Mononuclear cell (primary cell): ENCODE data around the gene SLIT1. TPM values are rescaled to one million over a fixed set of nuclear protein-coding genes. Genes with fewer than 3 reads are reported as not detected.
"Not testable (repeated sequence)": the region's sequence is repeated elsewhere in the genome, so short reads cannot be mapped to it uniquely, and the experiment has no call there.

Source experiments
- H3K27me3 ChIP-seq: 2 replicates; pipeline ENCODE4 v1.6.0; 2011; ENCODE audit warnings: low read length, control low read depth; ENCODE audit not compliant: insufficient read depth
- H3K4me1 ChIP-seq: 2 replicates; pipeline ENCODE4 v1.5.1; 2011; ENCODE audit warnings: mild to moderate bottlenecking, low read length, control low read depth; ENCODE audit not compliant: insufficient read depth
- H3K4me3 ChIP-seq: 2 replicates; pipeline ENCODE4 v1.5.1; 2011; ENCODE audit warnings: mild to moderate bottlenecking, low read length, moderate library complexity
- H3K9me3 ChIP-seq: 2 replicates; pipeline ENCODE4 v1.5.1; 2011; ENCODE audit warnings: low read depth, mild to moderate bottlenecking, control low read depth, low read length
- total RNA-seq: library from RNA; depleted of rRNA; stranded (reverse); fragments of >200 nt; gene quantifications from one replicate; pipeline ENCODE4 v1.2.3, GENCODE V29; 2012

Gene SLIT1
- total RNA-seq, 1 donor, result 0.10 TPM

DNA sequence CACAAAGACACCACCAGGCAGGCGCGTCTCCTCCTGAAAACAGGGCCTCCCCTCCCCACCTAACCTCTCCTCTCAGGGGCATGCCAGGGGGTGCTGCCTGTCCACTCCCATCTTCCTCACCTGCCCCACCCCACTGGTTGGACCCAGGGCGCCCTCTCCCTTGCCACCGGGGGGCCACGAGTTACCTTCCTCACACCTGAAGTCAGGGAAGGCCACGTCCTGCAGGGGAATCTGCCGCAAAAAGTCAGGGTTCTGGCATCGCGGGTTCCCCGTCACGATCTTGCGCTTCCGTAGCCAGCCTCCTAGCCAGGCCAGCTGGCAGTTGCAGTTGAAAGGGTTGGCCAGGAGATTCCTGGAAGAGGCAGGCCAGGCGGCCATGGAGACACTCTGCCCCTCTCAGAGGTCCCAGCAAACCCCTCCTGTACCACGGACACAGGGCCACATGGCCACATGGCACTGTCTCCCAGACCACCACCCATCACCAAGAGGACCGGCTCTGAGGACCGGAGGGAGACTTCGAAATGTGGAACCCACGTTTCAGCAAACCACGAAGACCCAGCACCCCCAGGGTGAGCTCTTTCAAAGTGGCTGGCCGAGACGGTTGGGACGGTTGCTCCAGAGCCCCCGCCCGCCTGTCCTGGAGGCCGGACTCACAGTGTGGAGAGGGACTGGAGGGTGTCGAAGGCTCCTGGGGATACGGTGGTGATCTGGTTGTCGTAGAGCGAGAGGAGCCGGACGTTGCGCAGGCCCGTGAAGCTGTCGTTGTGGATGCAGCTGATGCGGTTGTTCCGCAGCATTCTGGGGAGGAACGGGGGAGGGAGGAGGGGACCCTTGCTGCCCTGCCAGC is 142.8 kb downstream of the SLIT1 start:
- no peaks in the 10 kb centered on the region for H3K27me3 ChIP-seq
- H3K4me1 ChIP-seq, result peaks cover 2% of the 10 kb centered on the region
- no peak overlapping the region for H3K4me3 ChIP-seq
- H3K9me3 ChIP-seq, result no peaks in the 10 kb centered on the region

DNA sequence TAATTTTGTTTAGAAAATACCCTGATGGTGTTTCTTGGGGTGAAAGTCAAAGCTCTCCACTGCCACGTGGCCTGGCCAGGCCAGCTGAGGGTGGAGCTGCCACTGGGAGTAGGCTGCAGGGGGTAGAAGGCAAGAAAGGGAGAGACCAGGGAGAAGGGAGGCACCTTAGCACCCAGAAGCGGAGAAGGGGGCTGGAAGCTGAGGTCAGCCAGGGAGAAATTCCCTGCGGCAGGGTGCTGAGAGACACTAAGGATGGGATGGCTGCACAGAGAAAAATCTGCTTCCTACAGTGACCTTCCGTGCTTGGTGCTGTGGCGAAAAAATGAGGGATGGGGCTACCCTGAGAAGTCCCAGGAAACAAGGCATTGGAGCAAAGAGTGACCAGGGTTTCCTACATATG is 143.7 kb downstream of the SLIT1 start:
- H3K4me3 ChIP-seq, result no peak overlapping the region
- H3K9me3 ChIP-seq, result no peaks in the 10 kb centered on the region
- no peaks in the 10 kb centered on the region for H3K27me3 ChIP-seq

GRCh38 chr10:97040706-97041105 is 145.1 kb downstream of the SLIT1 start:
- Histone ChIP-seq H3K4me3 (no peak overlapping the region), H3K27me3 (no peaks in the 10 kb centered on the region), H3K4me1 (peaks cover 4% of the 10 kb centered on the region), H3K9me3 (no peaks in the 10 kb centered on the region)

More for the DNA sequence above, 143.7 kb downstream of the SLIT1 start:
- H3K4me1 ChIP-seq, result peaks cover 4% of the 10 kb centered on the region

DNA sequence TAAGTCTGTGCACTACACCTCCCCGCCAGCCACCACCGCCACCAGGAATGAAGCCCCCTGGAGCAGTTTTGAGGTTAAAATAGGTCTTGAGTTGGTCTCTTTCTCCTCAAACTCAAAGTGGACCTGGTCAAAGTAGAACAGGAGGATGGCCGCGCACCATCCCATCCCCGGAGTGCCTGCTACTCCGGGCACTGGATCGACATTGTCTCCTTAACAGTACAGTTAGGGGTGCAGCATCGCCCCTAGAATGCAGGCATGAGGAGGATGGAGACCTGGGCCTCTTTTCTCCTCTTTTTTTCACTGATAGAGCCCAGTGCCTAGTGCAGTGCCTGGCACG is 145.5 kb downstream of the SLIT1 start:
- no peaks in the 10 kb centered on the region for H3K9me3 ChIP-seq
- no peak overlapping the region for H3K4me3 ChIP-seq
- no peaks in the 10 kb centered on the region for H3K27me3 ChIP-seq
- peaks cover 4% of the 10 kb centered on the region for H3K4me1 ChIP-seq

DNA sequence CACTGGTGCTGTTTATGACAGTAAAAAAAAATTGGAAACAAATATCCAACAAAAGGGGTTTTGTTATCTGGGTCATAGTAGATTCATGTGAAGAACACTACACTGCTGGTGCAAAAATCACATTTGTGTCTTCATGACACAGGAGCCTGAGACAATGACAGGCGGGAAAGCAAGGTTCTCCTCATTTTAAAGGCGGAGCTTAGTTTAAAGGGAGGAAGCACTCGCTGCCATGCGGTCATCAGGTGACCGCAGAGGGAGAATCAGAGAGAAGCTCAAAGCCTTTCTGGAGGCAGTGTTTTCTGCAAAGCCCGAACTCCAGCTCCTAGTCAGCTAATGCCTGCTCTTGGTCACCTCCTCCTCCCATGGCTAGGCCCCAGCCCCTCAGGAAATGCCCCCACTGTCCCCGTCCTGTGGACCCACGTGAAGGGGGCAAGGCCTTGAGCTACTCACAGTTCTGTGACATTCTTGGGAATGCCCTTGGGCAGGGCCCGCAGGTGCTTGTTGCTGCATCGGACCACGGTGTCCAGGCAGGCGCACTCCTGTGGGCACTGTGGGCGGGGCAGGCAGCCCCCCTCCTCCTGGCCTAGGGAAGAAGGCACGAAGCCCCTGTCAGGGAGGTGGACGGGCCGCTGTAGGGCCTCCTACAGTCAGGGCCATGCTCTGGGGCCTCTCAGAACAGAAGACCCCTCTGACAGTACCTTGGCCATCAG is 146.1 kb downstream of the SLIT1 start:
- H3K4me3 ChIP-seq, result no peak overlapping the region
- no peaks in the 10 kb centered on the region for H3K27me3 ChIP-seq

GRCh38 chr10:97038688-97039087 is 147.1 kb downstream of the SLIT1 start:
- H3K27me3 ChIP-seq, result no peaks in the 10 kb centered on the region
- H3K4me1 ChIP-seq, result peaks cover 4% of the 10 kb centered on the region
- no peaks in the 10 kb centered on the region for H3K9me3 ChIP-seq
- H3K4me3 ChIP-seq, result no peak overlapping the region

More for the DNA sequence above, 146.1 kb downstream of the SLIT1 start:
- peaks cover 4% of the 10 kb centered on the region for H3K4me1 ChIP-seq
- H3K9me3 ChIP-seq, result no peaks in the 10 kb centered on the region

GRCh38 chr10:97037365-97038361 is 148.1 kb downstream of the SLIT1 start:
- no peaks in the 10 kb centered on the region for H3K27me3 ChIP-seq
- peaks cover 4% of the 10 kb centered on the region for H3K4me1 ChIP-seq
- peak overlapping the region; percentile 31 for H3K4me3 ChIP-seq

DNA sequence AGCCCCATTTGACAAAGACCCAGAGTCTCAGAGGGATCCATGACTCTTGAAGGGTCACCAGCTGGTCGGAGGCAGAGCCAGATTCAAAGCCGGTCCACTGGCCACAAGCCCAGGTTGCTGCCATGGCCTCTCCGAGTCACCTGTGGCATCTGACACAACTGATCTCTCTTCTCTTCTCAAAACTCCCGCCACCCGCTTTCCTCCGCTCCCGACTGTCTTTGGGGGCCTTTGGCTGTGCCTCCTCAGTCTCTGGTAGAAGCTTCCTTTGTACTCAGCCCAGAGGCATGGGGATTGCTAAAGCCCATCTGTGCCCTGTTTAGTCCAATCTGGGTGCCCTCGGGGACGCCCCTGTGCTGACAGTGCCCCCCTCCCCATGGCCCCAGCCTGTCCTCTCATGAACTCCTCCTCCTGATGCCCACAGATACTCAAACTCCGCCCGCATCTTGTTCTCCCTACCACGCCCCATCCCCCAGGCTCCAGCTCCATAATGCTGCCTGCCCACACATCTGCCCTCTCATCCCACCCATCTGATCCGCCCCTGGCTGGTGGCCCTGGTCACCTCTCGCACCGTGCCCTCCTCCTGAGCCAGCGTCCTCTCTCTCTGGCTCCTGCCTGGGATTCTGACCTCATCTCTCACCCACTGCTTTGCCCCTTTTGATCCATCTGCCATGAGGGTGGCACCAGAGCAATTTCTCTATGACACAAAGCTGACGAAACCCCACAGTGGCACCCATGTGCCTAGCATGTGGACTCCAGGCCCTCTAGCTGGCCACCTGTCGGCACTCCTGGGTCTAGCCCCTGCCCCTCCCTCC is 150.6 kb downstream of the SLIT1 start:
- no peak overlapping the region for H3K4me3 ChIP-seq
- peaks cover 4% of the 10 kb centered on the region for H3K4me1 ChIP-seq
- no peaks in the 10 kb centered on the region for H3K9me3 ChIP-seq
- H3K27me3 ChIP-seq, result no peaks in the 10 kb centered on the region

More at GRCh38 chr10:97037365-97038361, 148.1 kb downstream of the SLIT1 start:
- H3K9me3 ChIP-seq, result no peaks in the 10 kb centered on the region

DNA sequence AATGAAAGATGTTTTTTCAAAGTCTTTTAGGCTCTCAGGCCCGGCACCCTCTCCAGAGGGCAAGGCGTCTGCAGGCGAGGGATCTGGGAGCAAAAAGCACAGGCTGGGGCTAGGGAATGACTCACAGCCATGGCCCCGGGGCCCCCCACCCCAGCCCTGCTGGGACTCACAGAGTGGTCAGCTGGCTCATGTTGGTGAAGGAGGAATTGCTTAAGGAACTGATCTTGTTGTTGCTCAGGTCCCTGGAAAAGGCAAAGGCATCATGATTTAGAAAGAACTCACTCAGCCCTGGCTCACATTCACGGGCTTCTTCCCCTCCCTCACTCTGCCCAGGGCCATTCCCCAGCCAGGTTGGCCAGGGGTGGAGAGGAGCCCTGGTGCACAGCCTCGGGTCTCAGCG is 151.5 kb downstream of the SLIT1 start:
- H3K4me3 ChIP-seq, result no peak overlapping the region
- peaks cover 4% of the 10 kb centered on the region for H3K4me1 ChIP-seq
- no peaks in the 10 kb centered on the region for H3K9me3 ChIP-seq
- H3K27me3 ChIP-seq, result no peaks in the 10 kb centered on the region

GRCh38 chr10:97033841-97034240 is 151.9 kb downstream of the SLIT1 start:
- not testable (repeated sequence) for H3K9me3 ChIP-seq, H3K27me3 ChIP-seq, H3K4me3 ChIP-seq, H3K4me1 ChIP-seq

- Histone ChIP-seq H3K4me3 (no peak overlapping the region), H3K27me3 (no peaks in the 10 kb centered on the region), H3K9me3 (no peaks in the 10 kb centered on the region), H3K4me1 (no peaks in the 10 kb centered on the region)
These were observed 153.1 kb downstream of the SLIT1 start for GRCh38 chr10:97032624-97033023.

GRCh38 chr10:97031459-97031858 is 154.3 kb downstream of the SLIT1 start:
- no peaks in the 10 kb centered on the region for H3K4me1 ChIP-seq

DNA sequence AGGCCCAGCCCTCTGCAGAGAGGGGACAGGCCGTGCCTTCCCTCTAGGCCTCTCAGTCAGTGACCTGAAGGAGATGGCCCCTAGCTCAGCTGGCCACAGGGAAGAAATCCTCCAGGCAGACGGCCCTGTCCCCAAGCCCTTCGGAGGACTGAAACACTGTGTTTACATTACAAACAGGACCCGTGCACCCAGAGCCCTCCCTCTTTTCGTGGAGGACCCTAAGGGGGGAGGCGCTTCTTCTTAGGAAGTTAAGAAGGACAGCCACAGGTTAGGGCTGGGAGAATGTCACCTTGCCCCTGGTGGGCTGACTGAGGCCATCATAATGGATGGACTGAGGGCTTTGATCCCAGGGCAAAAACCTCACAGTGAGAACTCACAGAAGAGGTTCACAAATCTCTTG is 154.9 kb downstream of the SLIT1 start:
- Histone ChIP-seq H3K9me3 (no peaks in the 10 kb centered on the region), H3K4me1 (no peaks in the 10 kb centered on the region), H3K4me3 (no peak overlapping the region), H3K27me3 (no peaks in the 10 kb centered on the region)

More at GRCh38 chr10:97031459-97031858, 154.3 kb downstream of the SLIT1 start:
- Histone ChIP-seq H3K4me3 (no peak overlapping the region), H3K9me3 (no peaks in the 10 kb centered on the region), H3K27me3 (no peaks in the 10 kb centered on the region)

- H3K27me3 ChIP-seq, result no peaks in the 10 kb centered on the region
- no peaks in the 10 kb centered on the region for H3K4me1 ChIP-seq
- no peaks in the 10 kb centered on the region for H3K9me3 ChIP-seq
- no peak overlapping the region for H3K4me3 ChIP-seq
These were observed 156.5 kb downstream of the SLIT1 start for GRCh38 chr10:97029271-97029670.
